Astrocyte of the spinal cord (primary cell): ENCODE measurements around the gene KRT36.

Source experiments
- DNase-seq: peaks from one replicate; pipeline ENCODE4 v3.0.0; 2011; ENCODE audit warnings: low read depth, low spot score
- H3K4me3 ChIP-seq: 2 replicates; pipeline ENCODE4 v1.5.1; 2011; ENCODE audit warnings: low read depth, mild to moderate bottlenecking, low read length, moderate library complexity
- CTCF ChIP-seq: IDR thresholded peaks from 2 replicates; pipeline ENCODE4 v1.5.1; 2012; ENCODE audit warnings: low read depth, mild to moderate bottlenecking, low read length, inconsistent platforms
- in situ Hi-C: cut with HindIII; loops from 2 replicates; pipeline ENCODE4 v1.10.0; 2017; ENCODE audit warnings: low sequenced_read_pairs

Gene KRT36

GRCh38 chr17:41522301-41523224, 32.9 kb upstream of the KRT36 start:
- H3K4me3 ChIP-seq = no peak overlapping the region
- no peak for DNase-seq
- TF ChIP-seq CTCF = no peak
- in situ Hi-C loops = no loop called here

- peak; percentile 80 for DNase-seq
- no peak for TF ChIP-seq CTCF
- H3K4me3 ChIP-seq = no peak overlapping the region
- in situ Hi-C loops = no loop called here
Measured at GRCh38 chr17:41521574-41522261, 32.0 kb upstream of the KRT36 start.

GRCh38 chr17:41520821-41521521, 31.3 kb upstream of the KRT36 start:
- no peak for TF ChIP-seq CTCF
- no peak overlapping the region for H3K4me3 ChIP-seq
- no peak for DNase-seq
- in situ Hi-C loops = no loop called here

GRCh38 chr17:41519501-41520224, 30.0 kb upstream of the KRT36 start:
- H3K4me3 ChIP-seq = no peak overlapping the region
- in situ Hi-C loops = no loop called here
- TF ChIP-seq CTCF = no peak
- DNase-seq = no peak

GRCh38 chr17:41518789-41519449, 29.2 kb upstream of the KRT36 start, which contains the start of gene KRT15:
Gene KRT15 (minus strand): TSS chr17:41518890. CDS start chr17:41518827, 63 bp downstream.
- no peak for DNase-seq
- in situ Hi-C loops = no loop called here
- H3K4me3 ChIP-seq = no peak within 1 kb of the TSS
- no peak for TF ChIP-seq CTCF

GRCh38 chr17:41518031-41518430, 28.3 kb upstream of the KRT36 start:
- in situ Hi-C loops = no loop called here
- DNase-seq = no peak
- TF ChIP-seq CTCF = no peak
- H3K4me3 ChIP-seq = no peak overlapping the region
